AG04450 (cell line): ENCODE results near the gene CERS6. TPM values are rescaled to one million over a fixed set of nuclear protein-coding genes. Genes with fewer than 3 reads are reported as not detected.

Experiments used
- CTCF ChIA-PET: fragments of 300-600, 350-600 bp; formaldehyde crosslinking; extraction: SDS; loops from one replicate; lab custom pipeline; 2022; ENCODE audit warnings: antibody characterized with exemption, inconsistent platforms; lab: Charles Lee
- POLR2A ChIA-PET: fragments of 350-600 bp; formaldehyde crosslinking; extraction: SDS; loops from one replicate; lab custom pipeline; 2021; ENCODE audit warnings: antibody characterized with exemption, inconsistent platforms; lab: Yijun Ruan, JAX
- DNase-seq: peaks from one replicate; pipeline ENCODE4 v3.0.0-alpha.2; 2011; ENCODE audit warnings: low read depth, low spot score
- H3K27ac ChIP-seq: one replicate; pipeline ENCODE4 v1.5.1; 2012; ENCODE audit warnings: low read depth, low read length, control low read depth
- H3K27me3 ChIP-seq: one replicate; pipeline ENCODE4 v1.6.0; 2012; ENCODE audit warnings: low read length; ENCODE audit not compliant: control insufficient read depth, insufficient read depth
- H3K4me3 ChIP-seq: 2 replicates; pipeline ENCODE4 v1.5.1; 2011; ENCODE audit warnings: mild to moderate bottlenecking, low read depth, low read length, control low read depth
- H3K9me3 ChIP-seq: 2 replicates; pipeline ENCODE4 v1.5.1; 2012; ENCODE audit warnings: low read length; ENCODE audit not compliant: control insufficient read depth, insufficient read depth
- CTCF ChIP-seq: IDR thresholded peaks from 2 replicates; pipeline ENCODE4 v1.5.1; 2011; ENCODE audit warnings: low read depth, low read length, control low read depth, inconsistent platforms
- polyA plus RNA-seq: library from polyadenylated mRNA; depleted of rRNA; stranded (reverse); fragments of >200 nt; gene quantifications from 2 replicates; pipeline ENCODE4 v1.2.3, GENCODE V29; 2011

CERS6 gene
- polyA plus RNA-seq, 1 experiment, result 6.2 TPM

- Histone ChIP-seq H3K4me3 (no peak overlapping the region), H3K9me3 (no peaks in the 10 kb centered on the region; the same call in none of the 2 replicates), H3K27me3 (peaks cover 5% of the 10 kb centered on the region), H3K27ac (no peak overlapping the region)
- CTCF ChIA-PET, result interaction anchor here (0.9 kb wide), 1 partner anchor 103 kb away, joined by 3 read pairs; no protein-coding TSS in a partner anchor
- POLR2A ChIA-PET, result no interaction called here
- no peak for DNase-seq
- no peak for TF ChIP-seq CTCF
Observed at GRCh38 chr2:168450171-168450570, 5.9 kb upstream of the CERS6 start.

DNA sequence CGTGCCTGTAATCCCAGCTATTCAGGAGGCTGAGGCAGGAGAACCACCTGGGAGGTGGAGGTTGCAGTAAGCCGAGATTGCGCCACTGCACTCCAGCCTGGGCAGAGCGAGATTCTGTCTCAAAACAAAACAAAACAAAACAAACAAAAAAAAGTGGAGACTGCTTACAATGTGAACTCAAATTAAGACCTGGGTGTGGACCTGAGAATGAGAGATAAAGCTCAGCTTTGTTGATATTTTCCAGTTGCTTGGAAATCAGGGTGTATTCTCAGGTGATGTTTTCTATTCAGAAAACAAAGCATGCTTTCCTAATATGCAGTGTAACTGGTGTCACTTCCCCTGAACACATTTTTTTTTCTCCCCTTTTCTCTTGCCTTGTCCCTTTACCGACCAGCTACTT lies 5.3 kb upstream of the CERS6 start:
- POLR2A ChIA-PET, result no interaction called here
- no peak for DNase-seq
- H3K4me3 ChIP-seq, result no peak overlapping the region
- no peak for TF ChIP-seq CTCF
- H3K27me3 ChIP-seq, result peaks cover 5% of the 10 kb centered on the region
- CTCF ChIA-PET, result interaction anchor here (0.9 kb wide), 1 partner anchor 104 kb away, joined by 3 read pairs; no protein-coding TSS in a partner anchor
- no peak overlapping the region for H3K27ac ChIP-seq
- no peaks in the 10 kb centered on the region; the same call in 1 of the 2 replicates for H3K9me3 ChIP-seq

DNA sequence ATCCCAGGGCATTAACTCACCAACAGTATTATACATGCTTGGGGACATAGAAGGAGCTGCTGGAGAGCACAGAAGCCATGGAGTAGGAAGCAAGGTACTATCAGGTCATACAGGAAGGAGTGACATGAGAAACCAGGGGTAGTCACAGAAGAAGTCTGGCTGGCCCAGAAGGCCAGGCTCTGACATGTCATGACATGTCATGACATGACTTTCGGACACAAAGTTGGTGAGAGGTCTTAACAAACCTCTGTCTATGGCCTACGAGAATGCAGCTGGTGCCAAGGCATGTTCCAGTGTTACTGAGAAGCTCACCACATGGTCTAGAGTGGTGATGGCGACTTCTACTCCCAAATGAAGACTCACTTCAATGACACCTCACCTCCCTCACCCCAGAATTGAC lies 3.3 kb upstream of the CERS6 start:
- CTCF ChIA-PET, result no interaction called here
- Histone ChIP-seq H3K27me3 (peaks cover 5% of the 10 kb centered on the region), H3K4me3 (no peak overlapping the region), H3K27ac (no peak overlapping the region), H3K9me3 (no peaks in the 10 kb centered on the region; the same call in none of the 2 replicates)
- POLR2A ChIA-PET, result no interaction called here
- no peak for TF ChIP-seq CTCF
- DNase-seq, result no peak

DNA sequence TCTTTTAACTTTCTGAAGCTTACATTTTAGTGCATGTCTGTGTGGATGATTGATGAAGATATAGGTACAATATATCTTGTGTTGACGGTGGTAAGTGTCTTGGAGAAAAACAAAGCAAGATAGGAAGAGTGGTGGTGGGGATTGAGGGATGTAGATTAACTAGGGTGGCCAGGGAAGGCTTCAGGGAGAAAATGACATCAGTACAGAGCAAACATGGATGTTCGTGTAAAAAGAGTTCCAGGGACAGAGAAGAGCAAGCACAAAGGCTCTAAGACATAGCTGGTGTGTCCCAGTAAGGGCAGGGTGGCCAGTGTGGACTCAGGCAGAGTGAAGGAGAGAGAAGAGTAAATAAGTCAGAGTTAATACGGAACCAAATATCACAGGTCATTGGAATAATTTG lies 2.7 kb upstream of the CERS6 start:
- ChIA-PET POLR2A (no interaction called here), CTCF (no interaction called here)
- no peak overlapping the region for H3K4me3 ChIP-seq
- no peak for DNase-seq
- peaks cover 5% of the 10 kb centered on the region for H3K27me3 ChIP-seq
- no peak for TF ChIP-seq CTCF
- H3K9me3 ChIP-seq, result no peaks in the 10 kb centered on the region; the same call in none of the 2 replicates
- H3K27ac ChIP-seq, result no peak overlapping the region

GRCh38 chr2:168454737-168455644 lies 1.1 kb upstream of the CERS6 start:
- POLR2A ChIA-PET, result interaction anchor here (0.7 kb wide), 1 partner anchor 242 kb away, joined by 4 read pairs; no protein-coding TSS in a partner anchor
- Histone ChIP-seq H3K4me3 (peak overlapping the region; percentile 75), H3K27me3 (peaks cover 5% of the 10 kb centered on the region), H3K27ac (no peak overlapping the region), H3K9me3 (no peaks in the 10 kb centered on the region; the same call in none of the 2 replicates)
- CTCF ChIA-PET, result no interaction called here
- no peak for DNase-seq
- TF ChIP-seq CTCF, result no peak
